CD14-positive monocyte (primary cell): ENCODE measurements around the gene PRRC2A. TPM values are rescaled to one million over a fixed set of nuclear protein-coding genes. Genes with fewer than 3 reads are reported as not detected.

Source experiments
- DNase-seq, 3 donors: peaks; one replicate each; pipeline ENCODE4 v3.0.0-alpha.2; 2011 to 2022
- H2AFZ ChIP-seq: 2 replicates; pipeline ENCODE4 v1.6.0; 2012; ENCODE audit warnings: mild to moderate bottlenecking, low read depth, low read length, inconsistent platforms; ENCODE audit not compliant: insufficient read depth, poor library complexity, severe bottlenecking
- H3K27ac ChIP-seq, 2 donors: 1 replicate in 1 of 2; 2 replicates in 1 of 2; pipeline ENCODE4 v1.5.1; 2012 to 2013; ENCODE audit warnings: low read length in 2 of 2, control low read depth in 1 of 2, inconsistent platforms in 1 of 2, low read depth in 1 of 2, mild to moderate bottlenecking in 1 of 2
- H3K27me3 ChIP-seq, 2 donors: one replicate each; pipeline versions ENCODE4 v1.6.0 to v1.6.1; 2011 to 2013; ENCODE audit warnings: low read length in 2 of 2; ENCODE audit not compliant: control insufficient read depth in 2 of 2, insufficient read depth in 2 of 2
- H3K36me3 ChIP-seq, 2 donors: replicated peaks in 1 of 2; 1 replicate in 1 of 2; 2 replicates in 1 of 2; pipeline versions ENCODE4 v1.5.1 to v1.6.1; 2012 to 2013; ENCODE audit warnings: low read length in 2 of 2, control low read depth in 1 of 2, inconsistent platforms in 1 of 2, mild to moderate bottlenecking in 1 of 2; ENCODE audit not compliant: insufficient read depth in 2 of 2, control insufficient read depth in 1 of 2
- H3K4me1 ChIP-seq, 2 donors: 1 replicate in 1 of 2; 2 replicates in 1 of 2; pipeline versions ENCODE4 v1.5.1 to v1.6.1; 2012 to 2013; ENCODE audit warnings: low read length in 2 of 2, control low read depth in 1 of 2, inconsistent platforms in 1 of 2, mild to moderate bottlenecking in 1 of 2, moderate library complexity in 1 of 2; ENCODE audit not compliant: insufficient read depth in 2 of 2, control insufficient read depth in 1 of 2
- H3K4me2 ChIP-seq: replicated peaks from 2 replicates; pipeline ENCODE3; 2012; ENCODE audit warnings: low read length, moderate library complexity, mild to moderate bottlenecking; ENCODE audit not compliant: poor library complexity, severe bottlenecking; ENCODE audit errors: extremely low read depth
- H3K4me3 ChIP-seq, 3 experiments: fragments of 200-600 bp in 1 of 3; sonication (generic) in 1 of 3; replicated peaks in 1 of 3; 1 replicate in 2 of 3; 2 replicates in 1 of 3; pipeline ENCODE4 v1.5.1; 2011 to 2013; ENCODE audit warnings: low read length in 3 of 3, mild to moderate bottlenecking in 3 of 3, control low read depth in 2 of 3, low read depth in 2 of 3, inconsistent platforms in 1 of 3, moderate library complexity in 1 of 3
- H3K79me2 ChIP-seq: 2 replicates; pipeline ENCODE4 v1.6.0; 2012; ENCODE audit warnings: mild to moderate bottlenecking, control low read depth, inconsistent platforms, low read length, moderate library complexity; ENCODE audit not compliant: insufficient read depth
- H3K9ac ChIP-seq: 2 replicates; pipeline ENCODE4 v1.6.0; 2017; ENCODE audit warnings: low read length, mild to moderate bottlenecking; ENCODE audit not compliant: insufficient read depth, poor library complexity, severe bottlenecking
- H3K9me3 ChIP-seq, 2 donors: replicated peaks in 1 of 2; 1 replicate in 1 of 2; 2 replicates in 1 of 2; pipeline versions ENCODE4 v1.5.1 to v1.6.1; 2012 to 2013; ENCODE audit warnings: low read length in 2 of 2, control low read depth in 1 of 2; ENCODE audit not compliant: control insufficient read depth in 1 of 2, insufficient read depth in 1 of 2
- H4K20me1 ChIP-seq: 2 replicates; pipeline ENCODE4 v1.6.0; 2012; ENCODE audit warnings: mild to moderate bottlenecking, low read length, control low read depth, moderate library complexity; ENCODE audit not compliant: insufficient read depth
- H3K27ac Mint-ChIP-seq, 7 donors: one replicate each; pipeline ENCODE4 v1.8.0; 2020; ENCODE audit warnings: mild to moderate bottlenecking in 7 of 7, mixed read lengths in 7 of 7, moderate library complexity in 6 of 7, inconsistent platforms in 2 of 7
- H3K27me3 Mint-ChIP-seq, 3 donors: one replicate each; pipeline ENCODE4 v1.8.0; 2021 to 2022; ENCODE audit warnings: low read depth in 3 of 3, mild to moderate bottlenecking in 3 of 3, mixed read lengths in 3 of 3, moderate library complexity in 3 of 3, inconsistent platforms in 1 of 3
- H3K36me3 Mint-ChIP-seq, 2 donors: one replicate each; pipeline ENCODE4 v1.8.0; 2020; ENCODE audit warnings: mixed read lengths in 2 of 2, inconsistent platforms in 1 of 2, mild to moderate bottlenecking in 1 of 2
- H3K4me1 Mint-ChIP-seq: one replicate; pipeline ENCODE4 v1.8.0; 2020; ENCODE audit warnings: mild to moderate bottlenecking, mixed read lengths
- H3K4me3 Mint-ChIP-seq, 2 donors: one replicate each; pipeline ENCODE4 v1.8.0; 2020; ENCODE audit warnings: mild to moderate bottlenecking in 2 of 2, mixed read lengths in 2 of 2, moderate library complexity in 1 of 2
- H3K9me3 Mint-ChIP-seq, 7 donors: one replicate each; pipeline ENCODE4 v1.8.0; 2020 to 2022; ENCODE audit warnings: mixed read lengths in 7 of 7, mild to moderate bottlenecking in 6 of 7, moderate library complexity in 6 of 7, inconsistent platforms in 2 of 7
- CTCF ChIP-seq: fragments of 200-600 bp; IDR thresholded peaks from one replicate; pipeline ENCODE4 v1.8.0; 2022; ENCODE audit warnings: antibody characterized with exemption, mild to moderate bottlenecking
- WGBS: methylation state at CpG from one replicate; pipeline ENCODE4 v1.1.5; 2013; ENCODE audit warnings: missing lambda C conversion rate; ENCODE audit not compliant: insufficient coverage; 5-methylcytosine and 5-hydroxymethylcytosine counted together
- intact Hi-C, 2 donors: fragments of 100-400 bp; cut with micrococcal nuclease; formaldehyde crosslinking; loops; one replicate each; pipeline versions ENCODE4 v1.15.0 to v1.15.1; 2023
- polyA plus RNA-seq, 3 donors: library from polyadenylated mRNA; depleted of rRNA in 1 of 3; unstranded in 2 of 3; stranded (reverse) in 1 of 3; fragments of 300-500 nt in 2 of 3; fragments of >200 nt in 1 of 3; fragmentation: Illumina TruSeq in 2 of 3; gene quantifications; 1 replicate in 2 of 3; 2 replicates in 1 of 3; pipeline ENCODE4 v1.2.3, GENCODE V29; 2012 to 2021

PRRC2A gene
- polyA plus RNA-seq, 3 donors, result 1.2 to 76.7 (median 2.3) TPM

GRCh38 chr6:31580807-31581433, 39.6 kb upstream of the PRRC2A start:
- peak; percentile 77 to 83 (median 79) for DNase-seq
- peak overlapping the region; percentile 86 to 96 (median 93) for H3K27ac Mint-ChIP-seq
- TF ChIP-seq CTCF, result peak; percentile 97
- Histone ChIP-seq H3K4me3 (peak overlapping the region; percentile 83 to 94 (median 84)), H3K27me3 (no peaks in the 10 kb centered on the region), H3K9ac (peak overlapping the region; percentile 71), H4K20me1 (peaks cover 36% of the 10 kb centered on the region), H3K36me3 (peaks cover 18 to 25% of the 10 kb centered on the region in 2 donors), H3K4me2 (peak overlapping the region; percentile 98), H2AFZ (peak overlapping the region; percentile 88), H3K4me1 (peaks cover 83 to 94% of the 10 kb centered on the region in 2 donors), H3K79me2 (peaks cover 67% of the 10 kb centered on the region), H3K9me3 (no peaks in the 10 kb centered on the region), H3K27ac (peak overlapping the region; percentile 66 to 75)
- peak overlapping the region; percentile 95 to 99 for H3K4me3 Mint-ChIP-seq
- WGBS, result under 1% methylated on average over 56 of the region's 62 CpGs
- H3K27me3 Mint-ChIP-seq, result peaks cover 0 to 1% (median 1%) of the 10 kb centered on the region in 3 donors
- intact Hi-C loops, result loop anchor here in 1 of 2 donors (2.0 kb wide), 1 partner anchor 16 kb away; no protein-coding TSS in a partner anchor
- peaks cover 0 to 5% (median 0%) of the 10 kb centered on the region in 7 donors for H3K9me3 Mint-ChIP-seq
- peaks cover 88% of the 10 kb centered on the region for H3K4me1 Mint-ChIP-seq
- H3K36me3 Mint-ChIP-seq, result peaks cover 30 to 36% of the 10 kb centered on the region in 2 donors

GRCh38 chr6:31581434-31582229, 38.9 kb upstream of the PRRC2A start:
- Mint-ChIP-seq H3K36me3 (peaks cover 23 to 31% of the 10 kb centered on the region in 2 donors), H3K9me3 (peaks cover 0 to 5% (median 0%) of the 10 kb centered on the region in 7 donors), H3K27ac (peak overlapping the region; percentile 86 to 96 (median 92)), H3K4me3 (peak overlapping the region; percentile 95 to 99), H3K27me3 (peaks cover 0 to 1% (median 1%) of the 10 kb centered on the region in 3 donors), H3K4me1 (peaks cover 87% of the 10 kb centered on the region)
- Histone ChIP-seq H3K9ac (peak overlapping the region; percentile 71), H4K20me1 (peaks cover 28% of the 10 kb centered on the region), H3K79me2 (peaks cover 61% of the 10 kb centered on the region), H2AFZ (peak overlapping the region; percentile 88), H3K4me3 (peak overlapping the region; percentile 83 to 94 (median 84)), H3K27me3 (no peaks in the 10 kb centered on the region), H3K36me3 (peaks cover 18 to 24% of the 10 kb centered on the region in 2 donors), H3K4me1 (peaks cover 82 to 94% of the 10 kb centered on the region in 2 donors), H3K27ac (peak overlapping the region; percentile 66 to 75), H3K9me3 (no peaks in the 10 kb centered on the region), H3K4me2 (peak overlapping the region; percentile 98)
- peak in 1 of 3 donors; percentile 11 for DNase-seq
- 10% methylated on average over 14 of the region's 21 CpGs for WGBS
- intact Hi-C loops, result loop anchor here in 1 of 2 donors (2.0 kb wide), 1 partner anchor 15 kb away; no protein-coding TSS in a partner anchor
- no peak for TF ChIP-seq CTCF
